GM12878 (cell line): ENCODE measurements around the gene RRAS. TPM values are rescaled to one million over a fixed set of nuclear protein-coding genes. Genes with fewer than 3 reads are reported as not detected.

Source experiments
- ATAC-seq: fragments of 200-7000 bp; cut with Tn5 transposase; 3 replicates; pipeline ENCODE4 v1.9.1; 2020; ENCODE audit warnings: mild to moderate bottlenecking, moderate library complexity
- BruUV-seq: library from RNA; stranded (reverse); fragments of 400-500 nt; replicated peaks from 2 replicates; lab custom pipeline; 2021; lab: Mats Ljungman, UMichigan
- CTCF ChIA-PET: fragments of 300-600 bp; sonication (Branson Sonifier 250); formaldehyde crosslinking; extraction: SDS; loops from one replicate; lab custom pipeline; 2021; ENCODE audit warnings: inconsistent platforms; lab: Yijun Ruan, JAX
- POLR2A ChIA-PET: fragments of 350-600 bp; formaldehyde crosslinking; extraction: SDS; loops from one replicate; lab custom pipeline; 2021; ENCODE audit warnings: inconsistent platforms; lab: Charles Lee
- RAD21 ChIA-PET: fragments of 300-600 bp; sonication (Branson Sonifier 250); formaldehyde crosslinking; loops from one replicate; lab custom pipeline; 2023; ENCODE audit warnings: antibody characterized with exemption; ENCODE audit not compliant: unreplicated experiment; lab: Charles Lee
- SMC1A ChIA-PET: fragments of 300-600 bp; sonication (Branson Sonifier 250); formaldehyde crosslinking; loops from one replicate; lab custom pipeline; 2023; ENCODE audit not compliant: unreplicated experiment, uncharacterized antibody; lab: Charles Lee
- DNase-seq: peaks from one replicate; pipeline ENCODE4 v3.0.0-alpha.2; 2011; ENCODE audit warnings: low read depth, low spot score
- FAIRE-seq: peaks from 3 replicates; lab custom pipeline; 2011; peaks lifted over from hg19 to GRCh38; lab: Jason Lieb, UNC
- H2AFZ ChIP-seq: 2 replicates; pipeline ENCODE4 v1.6.0; 2011; ENCODE audit warnings: low read depth, low read length, control low read depth; ENCODE audit not compliant: control insufficient read depth
- H3K27ac ChIP-seq: 2 replicates; pipeline ENCODE4 v1.5.1; 2011; ENCODE audit warnings: control low read depth; ENCODE audit not compliant: control insufficient read depth, insufficient read depth
- H3K27me3 ChIP-seq, 2 experiments: replicated peaks in 1 of 2; 2 replicates each; pipeline versions ENCODE4 v1.6.0 to v1.6.1; 2011; ENCODE audit warnings: low read length in 1 of 2; ENCODE audit not compliant: control insufficient read depth in 2 of 2, insufficient read depth in 2 of 2
- H3K36me3 ChIP-seq, 2 experiments: 2 replicates each; pipeline ENCODE4 v1.5.1; 2011; ENCODE audit warnings: low read length in 1 of 2; ENCODE audit not compliant: control insufficient read depth in 2 of 2, insufficient read depth in 2 of 2
- H3K4me1 ChIP-seq: 2 replicates; pipeline ENCODE4 v1.6.1; 2011; ENCODE audit warnings: mild to moderate bottlenecking, low read length, moderate library complexity, mixed read lengths; ENCODE audit not compliant: control insufficient read depth, insufficient read depth
- H3K4me2 ChIP-seq: 2 replicates; pipeline ENCODE4 v1.6.0; 2011; ENCODE audit warnings: control low read depth; ENCODE audit not compliant: control insufficient read depth, insufficient read depth
- H3K4me3 ChIP-seq: fragments of 200-600 bp; sonication (generic); 2 replicates; pipeline ENCODE4 v1.5.1; 2016
- H3K79me2 ChIP-seq: 2 replicates; pipeline ENCODE4 v1.6.0; 2011; ENCODE audit warnings: low read length; ENCODE audit not compliant: control insufficient read depth, insufficient read depth
- H3K9ac ChIP-seq: 2 replicates; pipeline ENCODE4 v1.8.0; 2011; ENCODE audit warnings: low read length, control low read depth, mixed read lengths; ENCODE audit not compliant: control insufficient read depth, insufficient read depth
- H3K9me3 ChIP-seq: replicated peaks from 3 replicates; pipeline ENCODE4 v1.5.1; 2011; ENCODE audit warnings: mild to moderate bottlenecking, low read length; ENCODE audit not compliant: control insufficient read depth, insufficient read depth
- H4K20me1 ChIP-seq: 2 replicates; pipeline ENCODE4 v1.6.0; 2011; ENCODE audit not compliant: control insufficient read depth, insufficient read depth
- CUX1 ChIP-seq: IDR thresholded peaks from 2 replicates; pipeline ENCODE4 v1.6.1; 2012; ENCODE audit warnings: improper control_type of control experiment, low read depth, low read length; ENCODE audit not compliant: insufficient replicate concordance
- HSF1 ChIP-seq: fragments of 150-350 bp; IDR thresholded peaks from 2 replicates; pipeline ENCODE4 v1.6.1; 2014; ENCODE audit warnings: mild to moderate bottlenecking, low read depth, low read length
- IRF4 ChIP-seq: IDR thresholded peaks from 2 replicates; pipeline ENCODE4 v1.6.1; 2011; ENCODE audit warnings: low read depth, low read length
- POLR2AphosphoS5 ChIP-seq: IDR thresholded peaks from 2 replicates; pipeline ENCODE4 v1.6.1; 2011; ENCODE audit warnings: mild to moderate bottlenecking, low read length, inconsistent platforms
- POU2F2 ChIP-seq: IDR thresholded peaks from 3 replicates; pipeline ENCODE4 v1.6.1; 2011; ENCODE audit warnings: low read depth, mild to moderate bottlenecking, low read length, borderline replicate concordance
- SKIL ChIP-seq: fragments of 450-650 bp; IDR thresholded peaks from 2 replicates; pipeline ENCODE4 v1.6.1; 2017; ENCODE audit warnings: mild to moderate bottlenecking, low read depth, inconsistent platforms; ENCODE audit not compliant: poor library complexity, severe bottlenecking
- SP1 ChIP-seq: IDR thresholded peaks from one replicate; pipeline ENCODE4 v1.6.1; 2011; ENCODE audit warnings: low read depth, low read length
- SREBF2 ChIP-seq: IDR thresholded peaks from 2 replicates; pipeline ENCODE4 v1.6.1; 2012; ENCODE audit warnings: mild to moderate bottlenecking, low read length
- STAT3 ChIP-seq: IDR thresholded peaks from 2 replicates; pipeline ENCODE4 v1.6.1; 2011; ENCODE audit warnings: low read depth, low read length, improper control_type of control experiment
- YY1 ChIP-seq: IDR thresholded peaks from 2 replicates; pipeline ENCODE4 v1.6.1; 2011; ENCODE audit warnings: low read depth, mild to moderate bottlenecking, low read length
- WGBS: methylation state at CpG from one replicate; pipeline ENCODE4 v1.1.6; 2016; ENCODE audit warnings: low lambda C conversion rate; ENCODE audit not compliant: insufficient replicate concordance, insufficient coverage; ENCODE audit errors: missing lambda C conversion rate; 5-methylcytosine and 5-hydroxymethylcytosine counted together
- in situ Hi-C: fragments of 300-500 bp; cut with MboI; formaldehyde crosslinking; loops from 9 replicates; pipeline ENCODE4 v1.14.3; 2018; ENCODE audit warnings: mixed read lengths
- intact Hi-C: fragments of 100-400 bp; cut with micrococcal nuclease; formaldehyde crosslinking; loops from one replicate; pipeline ENCODE4 v1.14.2; 2022; ENCODE audit not compliant: unreplicated experiment
- polyA plus RNA-seq, 11 experiments: library from polyadenylated mRNA; depleted of rRNA in 4 of 11; unstranded in 6 of 11; stranded (reverse) in 5 of 11; fragments of >200 nt; fragmentation: Nextera tagmentation in 4 of 11; fragmentation: Illumina TruSeq in 1 of 11; extraction: Ambion mirVana in 4 of 11; extraction: Trizol in 1 of 11; gene quantifications; 1 replicate in 1 of 11; 2 replicates in 10 of 11; pipeline versions ENCODE4 v1.2.1 to v1.2.3, GENCODE V29; 2011 to 2016; ENCODE audit warnings: inconsistent platforms in 2 of 11, missing spikeins in 2 of 11, low read depth in 1 of 11
- total RNA-seq, 4 experiments: library from RNA; depleted of rRNA in 3 of 4; stranded (reverse); fragments of >200 nt in 3 of 4; fragmentation: Illumina TruSeq in 1 of 4; extraction: Trizol in 1 of 4; gene quantifications; 2 replicates each; pipeline versions ENCODE4 v1.2.1 to v1.2.3, GENCODE V29; 2013 to 2021

Gene RRAS
- total and polyA plus RNA-seq, 10 of the 15 experiments (the other 5 are each of a cell fraction or from before 2014, with no cell fraction given) = 0.24 to 5.8 (median 1.8) TPM

- TF ChIP-seq POLR2AphosphoS5 (no peak), SKIL (no peak)
These were observed 1.9 kb downstream of the RRAS start (continued) for GRCh38 chr19:49637821-49638738.

- Histone ChIP-seq H3K9me3 (no peaks in the 10 kb centered on the region), H3K27me3 (no peaks in the 10 kb centered on the region), H3K79me2 (peaks cover 5% of the 10 kb centered on the region), H3K4me2 (no peak overlapping the region), H3K4me3 (no peak overlapping the region), H2AFZ (no peak overlapping the region), H3K36me3 (no peaks in the 10 kb centered on the region), H3K9ac (no peak overlapping the region), H3K4me1 (peaks cover 5% of the 10 kb centered on the region), H4K20me1 (no peaks in the 10 kb centered on the region), H3K27ac (no peak overlapping the region)
- intact Hi-C loops = no loop called here
- no peak for ATAC-seq
- ChIA-PET POLR2A (interaction anchor here (1.2 kb wide), 1 partner anchor 40 kb away, joined by 4 read pairs; no protein-coding TSS in a partner anchor), SMC1A (no interaction called here), RAD21 (no interaction called here), CTCF (interaction anchor here (0.6 to 1.4 kb wide), 2 partner anchors 45 to 1364 kb away, joined by 3 to 4 read pairs; no protein-coding TSS in a partner anchor)
- in situ Hi-C loops = no loop called here
- 75% methylated on average over 25 of the region's 30 CpGs for WGBS
- no peak for FAIRE-seq
- no peak for DNase-seq
- no TSS peak for BruUV-seq
- TF ChIP-seq STAT3 = no peak
- no peak for TF ChIP-seq YY1
- TF ChIP-seq SREBF2 = no peak
- TF ChIP-seq POLR2AphosphoS5 = no peak
- TF ChIP-seq POU2F2 = no peak
- no peak for TF ChIP-seq CUX1
- TF ChIP-seq IRF4 = no peak
- no peak for TF ChIP-seq HSF1
- no peak for TF ChIP-seq SP1
These were observed 3.6 kb downstream of the RRAS start for GRCh38 chr19:49636233-49636932.
